Uterus (tissue), 2 donors: Measurements from ENCODE around the gene ATG4C.
"Not testable (repeated sequence)": the region's sequence is repeated elsewhere in the genome, so short reads cannot be mapped to it uniquely, and the experiment has no call there.

Experiments
- CTCF ChIP-seq, 4 experiments: fragments of 200-600 bp in 2 of 4; fragments of 450-650 bp in 2 of 4; sonication (generic) in 2 of 4; IDR thresholded peaks; one replicate each; pipeline ENCODE4 v1.5.1; 2016 to 2019; ENCODE audit warnings: antibody characterized with exemption in 4 of 4, mild to moderate bottlenecking in 2 of 4, moderate library complexity in 1 of 4
- POLR2A ChIP-seq, 2 donors: fragments of 450-650 bp; IDR thresholded peaks; one replicate each; pipeline ENCODE4 v1.6.1; 2016; ENCODE audit warnings: antibody characterized with exemption in 2 of 2, mild to moderate bottlenecking in 1 of 2, moderate library complexity in 1 of 2

- not testable (repeated sequence) for TF ChIP-seq POLR2A, CTCF (IDR thresholded peaks at IDR 0.05)
These were observed 15.4 kb upstream of the ATG4C start for GRCh38 chr1:62768551-62768950.
